Progenitor cell of endocrine pancreas (in vitro differentiated cells): ENCODE data around the gene CTNNA3. TPM values are rescaled to one million over a fixed set of nuclear protein-coding genes. Genes with fewer than 3 reads are reported as not detected.

Experiments used
- DNase-seq: peaks from one replicate; pipeline ENCODE4 v3.0.0; 2021; ENCODE audit warnings: low spot score; ENCODE audit not compliant: unreplicated experiment
- H3K27ac Mint-ChIP-seq: 2 replicates; pipeline ENCODE4 v1.8.0; 2021; ENCODE audit warnings: mild to moderate bottlenecking, moderate library complexity, mixed read lengths
- H3K27me3 Mint-ChIP-seq: 2 replicates; pipeline ENCODE4 v1.8.0; 2021; ENCODE audit warnings: mixed read lengths
- H3K36me3 Mint-ChIP-seq: 2 replicates; pipeline ENCODE4 v1.8.0; 2022; ENCODE audit warnings: mixed read lengths; ENCODE audit not compliant: insufficient read depth
- H3K4me1 Mint-ChIP-seq: 2 replicates; pipeline ENCODE4 v1.8.0; 2021; ENCODE audit warnings: low read depth, mixed read lengths
- H3K4me3 Mint-ChIP-seq: 2 replicates; pipeline ENCODE4 v1.8.0; 2021; ENCODE audit warnings: low read depth, mild to moderate bottlenecking, moderate library complexity, mixed read lengths
- H3K9me3 Mint-ChIP-seq: 2 replicates; pipeline ENCODE4 v1.8.0; 2021; ENCODE audit warnings: low read depth, mixed read lengths
- total RNA-seq: library from RNA; stranded (reverse); gene quantifications from 2 replicates; pipeline ENCODE4 v1.2.1, GENCODE V29; 2021
- TF ChIP-seq, protein P1 (sequence below): fragments of 200-600 bp; sonication (generic); IDR thresholded peaks from one replicate; pipeline ENCODE4 v1.5.0; 2021; ENCODE audit warnings: antibody characterized with exemption, mild to moderate bottlenecking; ENCODE audit not compliant: unreplicated experiment

The CTNNA3 gene
- total RNA-seq, 1 donor from 2014 or later, result 1.7 TPM

DNA sequence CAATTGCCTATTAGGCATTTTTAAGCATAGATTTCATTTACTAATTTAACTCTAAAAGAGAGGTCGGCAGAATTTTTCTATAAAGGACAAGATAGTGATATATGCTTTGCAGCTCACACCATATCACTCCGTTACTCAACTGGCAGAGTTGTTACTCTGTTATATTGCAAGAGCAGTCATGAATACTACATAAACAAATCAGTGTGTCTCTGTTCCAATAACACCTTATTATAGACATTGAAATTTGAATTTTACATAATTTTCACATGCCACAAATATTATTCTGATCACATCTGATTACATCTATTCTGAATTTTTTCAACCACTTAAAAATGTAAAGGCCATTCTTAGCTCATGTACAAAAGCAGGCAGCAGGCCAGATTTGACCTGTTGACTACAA, 1624.1 kb downstream of the CTNNA3 start:
- no peaks in the 10 kb centered on the region for H3K27me3 Mint-ChIP-seq
- no peak overlapping the region for H3K27ac Mint-ChIP-seq
- peaks cover 3% of the 10 kb centered on the region for H3K9me3 Mint-ChIP-seq
- H3K36me3 Mint-ChIP-seq, result no peaks in the 10 kb centered on the region
- TF ChIP-seq, protein P1, sequence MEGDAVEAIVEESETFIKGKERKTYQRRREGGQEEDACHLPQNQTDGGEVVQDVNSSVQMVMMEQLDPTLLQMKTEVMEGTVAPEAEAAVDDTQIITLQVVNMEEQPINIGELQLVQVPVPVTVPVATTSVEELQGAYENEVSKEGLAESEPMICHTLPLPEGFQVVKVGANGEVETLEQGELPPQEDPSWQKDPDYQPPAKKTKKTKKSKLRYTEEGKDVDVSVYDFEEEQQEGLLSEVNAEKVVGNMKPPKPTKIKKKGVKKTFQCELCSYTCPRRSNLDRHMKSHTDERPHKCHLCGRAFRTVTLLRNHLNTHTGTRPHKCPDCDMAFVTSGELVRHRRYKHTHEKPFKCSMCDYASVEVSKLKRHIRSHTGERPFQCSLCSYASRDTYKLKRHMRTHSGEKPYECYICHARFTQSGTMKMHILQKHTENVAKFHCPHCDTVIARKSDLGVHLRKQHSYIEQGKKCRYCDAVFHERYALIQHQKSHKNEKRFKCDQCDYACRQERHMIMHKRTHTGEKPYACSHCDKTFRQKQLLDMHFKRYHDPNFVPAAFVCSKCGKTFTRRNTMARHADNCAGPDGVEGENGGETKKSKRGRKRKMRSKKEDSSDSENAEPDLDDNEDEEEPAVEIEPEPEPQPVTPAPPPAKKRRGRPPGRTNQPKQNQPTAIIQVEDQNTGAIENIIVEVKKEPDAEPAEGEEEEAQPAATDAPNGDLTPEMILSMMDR, result no peak
- H3K4me1 Mint-ChIP-seq, result no peaks in the 10 kb centered on the region
- DNase-seq, result no peak
- no peak overlapping the region for H3K4me3 Mint-ChIP-seq

DNA sequence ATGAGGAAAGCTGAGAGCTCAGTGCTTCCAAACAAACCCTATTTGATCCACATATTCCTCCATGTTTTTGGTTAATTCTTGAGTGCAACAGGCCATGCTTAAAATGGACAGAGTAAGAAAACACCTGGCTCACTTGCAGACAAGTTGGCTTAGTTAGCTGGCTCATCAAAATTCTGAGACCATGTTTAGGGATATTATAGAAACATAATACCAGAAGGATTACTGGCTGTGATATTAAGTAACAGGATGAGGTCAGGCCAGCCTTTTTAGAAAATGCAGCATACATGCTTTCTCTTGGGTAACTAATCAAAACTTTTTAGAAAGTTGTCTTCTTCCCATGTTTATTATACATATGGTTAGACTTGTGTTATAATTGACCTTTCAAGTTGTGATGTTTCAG, 1637.4 kb downstream of the CTNNA3 start:
- Mint-ChIP-seq H3K27ac (no peak overlapping the region), H3K4me3 (no peak overlapping the region), H3K4me1 (no peaks in the 10 kb centered on the region), H3K27me3 (no peaks in the 10 kb centered on the region), H3K9me3 (peaks cover 5% of the 10 kb centered on the region), H3K36me3 (no peaks in the 10 kb centered on the region)
- TF ChIP-seq, protein P1, result no peak
- no peak for DNase-seq

DNA sequence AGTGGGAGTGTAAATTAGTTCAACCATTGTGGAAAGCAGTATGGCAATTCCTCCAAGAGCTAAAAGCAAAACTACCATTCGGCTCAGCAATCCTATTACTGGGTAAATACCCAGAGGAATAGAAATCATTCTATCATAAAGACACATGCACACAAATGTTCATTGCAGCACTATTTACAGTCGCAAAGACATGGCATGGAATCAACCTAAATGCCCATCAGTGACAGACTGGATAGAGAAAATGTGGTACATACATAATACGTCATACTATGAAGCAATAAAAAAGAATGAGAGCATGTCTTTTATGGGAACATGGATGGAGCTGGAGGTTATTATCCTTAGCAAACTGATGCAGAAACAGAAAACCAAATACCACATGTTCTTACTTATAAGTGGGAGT, 1646.7 kb downstream of the CTNNA3 start:
- DNase-seq, result no peak
- Mint-ChIP-seq H3K4me1 (no peaks in the 10 kb centered on the region), H3K9me3 (peaks cover 22% of the 10 kb centered on the region), H3K36me3 (no peaks in the 10 kb centered on the region), H3K4me3 (no peak overlapping the region), H3K27ac (no peak overlapping the region), H3K27me3 (no peaks in the 10 kb centered on the region)
- TF ChIP-seq, protein P1, result no peak

DNA sequence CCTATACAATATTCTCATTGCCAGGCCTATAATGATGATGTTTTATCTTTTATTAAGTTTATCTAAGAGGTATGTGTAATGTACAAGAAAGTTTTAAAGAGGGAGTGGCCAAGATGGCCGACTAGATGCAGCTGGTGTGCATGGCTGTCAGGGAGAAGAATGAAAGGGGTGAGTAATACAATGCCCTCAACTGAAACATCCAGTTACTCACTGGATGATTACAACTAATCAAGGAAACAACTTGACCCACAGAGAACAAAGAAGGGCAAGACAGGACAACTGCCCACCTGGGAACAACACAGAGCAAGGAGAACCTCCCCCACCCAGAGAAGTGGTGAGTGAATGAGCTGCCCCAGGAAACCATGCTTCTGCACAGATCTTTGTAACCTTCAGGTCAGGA, 1650.1 kb downstream of the CTNNA3 start:
- TF ChIP-seq, protein P1, result no peak
- H3K4me3 Mint-ChIP-seq, result no peak overlapping the region
- H3K9me3 Mint-ChIP-seq, result peaks cover 22% of the 10 kb centered on the region
- no peaks in the 10 kb centered on the region for H3K27me3 Mint-ChIP-seq
- no peaks in the 10 kb centered on the region for H3K4me1 Mint-ChIP-seq
- H3K27ac Mint-ChIP-seq, result no peak overlapping the region
- no peaks in the 10 kb centered on the region for H3K36me3 Mint-ChIP-seq
- DNase-seq, result no peak

DNA sequence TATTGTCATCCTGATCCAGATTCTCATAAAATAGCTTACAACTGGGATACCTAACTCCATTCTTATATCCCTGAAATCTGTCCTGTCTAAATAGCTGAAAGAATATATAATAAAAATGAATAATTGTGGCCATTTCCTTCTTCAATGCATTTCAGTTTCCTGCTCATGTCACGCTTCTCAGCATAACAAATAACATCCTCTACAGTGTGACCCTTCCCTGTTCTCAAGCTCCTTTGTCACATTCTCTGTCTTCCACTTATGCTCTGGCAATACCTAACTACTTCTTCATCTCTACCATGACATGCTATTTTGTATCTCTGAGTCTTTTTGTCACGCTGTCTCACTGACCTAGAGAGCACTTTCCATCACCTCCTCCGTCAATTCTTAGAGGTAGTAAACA, 1654.2 kb downstream of the CTNNA3 start:
- Mint-ChIP-seq H3K36me3 (no peaks in the 10 kb centered on the region), H3K27ac (no peak overlapping the region), H3K27me3 (no peaks in the 10 kb centered on the region), H3K4me3 (no peak overlapping the region), H3K9me3 (peaks cover 17% of the 10 kb centered on the region), H3K4me1 (peaks cover 3% of the 10 kb centered on the region)
- no peak for DNase-seq
- TF ChIP-seq, protein P1, result no peak
